Calu3 (cell line): ENCODE data around the gene CACNG3. TPM values are rescaled to one million over a fixed set of nuclear protein-coding genes. Genes with fewer than 3 reads are reported as not detected.
A peak's percentile ranks its signal among the peaks of the same experiment; 100 is the strongest.

Experiments
- BruUV-seq: library from RNA; stranded (reverse); fragments of 400-500 nt; replicated peaks from 2 replicates; lab custom pipeline; 2021; lab: Mats Ljungman, UMichigan
- CTCF ChIA-PET: fragments of 300-600 bp; sonication (Branson Sonifier 250); formaldehyde crosslinking; loops from one replicate; lab custom pipeline; 2022; ENCODE audit warnings: antibody characterized with exemption; lab: Charles Lee
- DNase-seq: peaks from one replicate; pipeline ENCODE4 v3.0.0; 2022
- H3K27ac Mint-ChIP-seq: one replicate; pipeline ENCODE4 v1.8.0; 2022; ENCODE audit warnings: mixed read lengths; ENCODE audit not compliant: unreplicated experiment
- H3K27me3 Mint-ChIP-seq: one replicate; pipeline ENCODE4 v1.8.0; 2022; ENCODE audit warnings: mixed read lengths; ENCODE audit not compliant: unreplicated experiment
- H3K36me3 Mint-ChIP-seq: one replicate; pipeline ENCODE4 v1.8.0; 2022; ENCODE audit warnings: mild to moderate bottlenecking, moderate library complexity, mixed read lengths; ENCODE audit not compliant: insufficient read depth, unreplicated experiment
- H3K4me1 Mint-ChIP-seq: one replicate; pipeline ENCODE4 v1.8.0; 2022; ENCODE audit warnings: mild to moderate bottlenecking, low read depth, mixed read lengths; ENCODE audit not compliant: unreplicated experiment
- H3K4me3 Mint-ChIP-seq: one replicate; pipeline ENCODE4 v1.8.0; 2022; ENCODE audit warnings: mild to moderate bottlenecking, low read depth, moderate library complexity, mixed read lengths; ENCODE audit not compliant: unreplicated experiment
- H3K9me3 Mint-ChIP-seq: one replicate; pipeline ENCODE4 v1.8.0; 2022; ENCODE audit warnings: low read depth, mixed read lengths; ENCODE audit not compliant: unreplicated experiment
- CTCF ChIP-seq: fragments of 200-600 bp; IDR thresholded peaks from one replicate; pipeline ENCODE4 v1.8.0; 2022; ENCODE audit warnings: antibody characterized with exemption; ENCODE audit not compliant: unreplicated experiment
- intact Hi-C: fragments of 100-400 bp; cut with micrococcal nuclease; formaldehyde crosslinking; loops from one replicate; pipeline ENCODE4 v1.10.0; 2022; ENCODE audit not compliant: unreplicated experiment
- total RNA-seq: library from RNA; stranded (reverse); gene quantifications from 2 replicates; pipeline ENCODE4 v1.2.3, GENCODE V29; 2022

CACNG3 gene
- total RNA-seq, 1 experiment from 2014 or later = not detected

- no peak for TF ChIP-seq CTCF
- intact Hi-C loops = no loop called here
- peaks cover 57% of the 10 kb centered on the region for H3K27me3 Mint-ChIP-seq
- no peaks in the 10 kb centered on the region for H3K9me3 Mint-ChIP-seq
- H3K36me3 Mint-ChIP-seq = no peaks in the 10 kb centered on the region
- no peak overlapping the region for H3K4me3 Mint-ChIP-seq
- H3K4me1 Mint-ChIP-seq = no peaks in the 10 kb centered on the region
- BruUV-seq = no TSS peak
- CTCF ChIA-PET = no interaction called here
- DNase-seq = no peak
- H3K27ac Mint-ChIP-seq = no peak overlapping the region
Observed at GRCh38 chr16:24246911-24247607, 9.1 kb upstream of the CACNG3 start.

GRCh38 chr16:24253192-24253591 is 2.9 kb upstream of the CACNG3 start:
- Mint-ChIP-seq H3K27me3 (peaks cover 81% of the 10 kb centered on the region), H3K9me3 (no peaks in the 10 kb centered on the region), H3K27ac (no peak overlapping the region), H3K4me3 (no peak overlapping the region), H3K4me1 (no peaks in the 10 kb centered on the region), H3K36me3 (no peaks in the 10 kb centered on the region)
- TF ChIP-seq CTCF = peak; percentile 82
- no TSS peak for BruUV-seq
- DNase-seq = peak; percentile 27
- intact Hi-C loops = loop anchor here (1.0 to 5.0 kb wide), 3 partner anchors 182 to 249 kb away; no protein-coding TSS in a partner anchor
- CTCF ChIA-PET = interaction anchor here (0.5 to 1.9 kb wide), 13 partner anchors 12 to 357 kb away, joined by 3 to 22 read pairs (median 3); no protein-coding TSS in a partner anchor

GRCh38 chr16:24257958-24258357 is 1.8 kb downstream of the CACNG3 start:
- CTCF ChIA-PET = no interaction called here
- no TSS peak for BruUV-seq
- TF ChIP-seq CTCF = no peak
- Mint-ChIP-seq H3K36me3 (no peaks in the 10 kb centered on the region), H3K27ac (no peak overlapping the region), H3K4me3 (no peak overlapping the region), H3K4me1 (no peaks in the 10 kb centered on the region), H3K27me3 (peaks cover 98% of the 10 kb centered on the region), H3K9me3 (no peaks in the 10 kb centered on the region)
- no peak for DNase-seq
- intact Hi-C loops = no loop called here

GRCh38 chr16:24258791-24259190 is 2.7 kb downstream of the CACNG3 start:
- no peak for TF ChIP-seq CTCF
- intact Hi-C loops = no loop called here
- DNase-seq = no peak
- Mint-ChIP-seq H3K27ac (no peak overlapping the region), H3K4me1 (no peaks in the 10 kb centered on the region), H3K27me3 (peaks cover 98% of the 10 kb centered on the region), H3K4me3 (no peak overlapping the region), H3K9me3 (no peaks in the 10 kb centered on the region), H3K36me3 (no peaks in the 10 kb centered on the region)
- BruUV-seq = no TSS peak
- CTCF ChIA-PET = interaction anchor here (0.7 kb wide), 1 partner anchor 162 kb away, joined by 3 read pairs; no protein-coding TSS in a partner anchor
